Sigmoid colon (tissue), 4 donors: Measurements from ENCODE around the gene SLC37A3.

ENCODE experiments used
- CTCF ChIP-seq, 4 experiments: fragments of 450-650 bp in 3 of 4; fragments of 200-600 bp in 1 of 4; IDR thresholded peaks; one replicate each; pipeline ENCODE4 v1.5.1; 2016 to 2019; ENCODE audit warnings: antibody characterized with exemption in 4 of 4, mild to moderate bottlenecking in 3 of 4, moderate library complexity in 2 of 4
- POLR2A ChIP-seq, 2 donors: fragments of 450-650 bp; IDR thresholded peaks; one replicate each; pipeline ENCODE4 v1.6.1; 2016; ENCODE audit warnings: antibody characterized with exemption in 2 of 2, mild to moderate bottlenecking in 2 of 2, moderate library complexity in 2 of 2
- POLR2AphosphoS5 ChIP-seq, 4 donors: sonication (generic); formaldehyde crosslinking; IDR thresholded peaks; one replicate each; pipeline ENCODE4 v1.6.1; 2017; ENCODE audit warnings: antibody characterized with exemption in 4 of 4

- TF ChIP-seq CTCF (IDR thresholded peaks at IDR 0.05) (no peak), POLR2A (IDR thresholded peaks at IDR 0.05) (no peak), POLR2AphosphoS5 (IDR thresholded peaks at IDR 0.05) (no peak)
These were observed 37.0 kb upstream of the SLC37A3 start for GRCh38 chr7:140435252-140435895.
